H9 (cell line): Measurements from ENCODE around the gene ARL5A. TPM values are rescaled to one million over a fixed set of nuclear protein-coding genes. Genes with fewer than 3 reads are reported as not detected.

Experiments
- DNase-seq: peaks from one replicate; pipeline ENCODE4 v3.0.0-alpha.2; 2017
- H2AFZ ChIP-seq: one replicate; pipeline ENCODE4 v1.6.1; 2013; ENCODE audit warnings: mild to moderate bottlenecking, low read length, control low read depth, moderate library complexity
- H2AK5ac ChIP-seq: 2 replicates; pipeline ENCODE4 v1.6.1; 2013; ENCODE audit warnings: low read length, control low read depth, mixed read lengths; ENCODE audit not compliant: insufficient read length
- H2BK120ac ChIP-seq: one replicate; pipeline ENCODE4 v1.6.1; 2013; ENCODE audit warnings: low read depth, mild to moderate bottlenecking, low read length, control low read depth, inconsistent platforms; ENCODE audit not compliant: poor library complexity, severe bottlenecking
- H2BK12ac ChIP-seq: 2 replicates; pipeline ENCODE4 v1.6.1; 2013; ENCODE audit warnings: low read length, control low read depth, mixed read lengths, low read depth; ENCODE audit not compliant: insufficient read length
- H2BK15ac ChIP-seq: 2 replicates; pipeline ENCODE4 v1.6.1; 2013; ENCODE audit warnings: low read depth, low read length, control low read depth
- H2BK20ac ChIP-seq: one replicate; pipeline ENCODE4 v1.6.1; 2013; ENCODE audit warnings: low read depth, mild to moderate bottlenecking, low read length, control low read depth, inconsistent platforms; ENCODE audit not compliant: poor library complexity, severe bottlenecking
- H2BK5ac ChIP-seq: 2 replicates; pipeline ENCODE4 v1.6.1; 2013; ENCODE audit warnings: low read length, control low read depth, mixed read lengths; ENCODE audit not compliant: insufficient read length
- H3K14ac ChIP-seq: 2 replicates; pipeline ENCODE4 v1.6.1; 2013; ENCODE audit warnings: low read length, control low read depth; ENCODE audit not compliant: insufficient read depth
- H3K18ac ChIP-seq: 2 replicates; pipeline ENCODE4 v1.6.1; 2013; ENCODE audit warnings: low read depth, mild to moderate bottlenecking, mixed read lengths, low read length, control low read depth; ENCODE audit not compliant: insufficient read length
- H3K23ac ChIP-seq: 2 replicates; pipeline ENCODE4 v1.6.1; 2013; ENCODE audit warnings: low read length, control low read depth, mixed read lengths, low read depth; ENCODE audit not compliant: insufficient read length
- H3K23me2 ChIP-seq: 2 replicates; pipeline ENCODE4 v1.6.1; 2013; ENCODE audit warnings: low read depth, mild to moderate bottlenecking, mixed read lengths, low read length, control low read depth; ENCODE audit not compliant: insufficient read length, poor library complexity, severe bottlenecking
- H3K27ac ChIP-seq: 2 replicates; pipeline ENCODE4 v1.5.1; 2013; ENCODE audit warnings: low read length, control low read depth, mixed read lengths, low read depth; ENCODE audit not compliant: insufficient read length
- H3K27me3 ChIP-seq: 2 replicates; pipeline ENCODE4 v1.6.1; 2013; ENCODE audit warnings: low read length, control low read depth, inconsistent platforms; ENCODE audit not compliant: insufficient read depth
- H3K4ac ChIP-seq: 2 replicates; pipeline ENCODE4 v1.6.1; 2013; ENCODE audit warnings: low read depth, mild to moderate bottlenecking, control low read depth, inconsistent platforms, low read length, moderate library complexity
- H3K4me1 ChIP-seq: 2 replicates; pipeline ENCODE4 v1.6.1; 2013; ENCODE audit warnings: low read length, control low read depth, inconsistent platforms; ENCODE audit not compliant: insufficient read depth
- H3K4me2 ChIP-seq: 2 replicates; pipeline ENCODE4 v1.6.1; 2013; ENCODE audit warnings: low read length, control low read depth, mixed read lengths; ENCODE audit not compliant: insufficient read length, insufficient read depth
- H3K56ac ChIP-seq: 2 replicates; pipeline ENCODE4 v1.6.1; 2013; ENCODE audit warnings: low read depth, mild to moderate bottlenecking, mixed read lengths, low read length, control low read depth; ENCODE audit not compliant: insufficient read length
- H3K79me1 ChIP-seq: 2 replicates; pipeline ENCODE4 v1.6.1; 2013; ENCODE audit warnings: low read depth, mild to moderate bottlenecking, moderate library complexity, low read length, control low read depth, inconsistent platforms; ENCODE audit not compliant: insufficient read depth, poor library complexity, severe bottlenecking
- H3K79me2 ChIP-seq: 2 replicates; pipeline ENCODE4 v1.6.1; 2013; ENCODE audit warnings: low read length, control low read depth, inconsistent platforms; ENCODE audit not compliant: insufficient read depth
- H3K9ac ChIP-seq: 2 replicates; pipeline ENCODE4 v1.6.1; 2013; ENCODE audit warnings: low read length, control low read depth, mixed read lengths; ENCODE audit not compliant: insufficient read length; ENCODE audit errors: extremely low read depth
- H3K9me3 ChIP-seq: one replicate; pipeline ENCODE4 v1.6.1; 2013; ENCODE audit warnings: low read depth, low read length, inconsistent platforms; ENCODE audit not compliant: control insufficient read depth
- H3T11ph ChIP-seq: one replicate; pipeline ENCODE4 v1.6.1; 2013; ENCODE audit warnings: mild to moderate bottlenecking, low read length, control low read depth, inconsistent platforms
- H4K20me1 ChIP-seq: one replicate; pipeline ENCODE4 v1.6.1; 2013; ENCODE audit not compliant: control insufficient read depth, insufficient read length, insufficient read depth
- H4K5ac ChIP-seq: 2 replicates; pipeline ENCODE4 v1.6.1; 2013; ENCODE audit warnings: low read depth, mild to moderate bottlenecking, mixed read lengths, low read length, control low read depth; ENCODE audit not compliant: insufficient read length
- H4K8ac ChIP-seq: replicated peaks from 2 replicates; pipeline ENCODE4 v1.6.1; 2013; ENCODE audit warnings: low read length, control low read depth, mixed read lengths, low read depth; ENCODE audit not compliant: insufficient read length
- H4K91ac ChIP-seq: 2 replicates; pipeline ENCODE4 v1.6.1; 2013; ENCODE audit warnings: low read depth, mild to moderate bottlenecking, moderate library complexity, mixed read lengths, low read length, control low read depth; ENCODE audit not compliant: insufficient read length
- H3K27ac Mint-ChIP-seq, 3 experiments: 2 replicates in 2 of 3; 3 replicates in 1 of 3; pipeline ENCODE4 v1.8.0; 2020 to 2021; ENCODE audit warnings: mixed read lengths in 3 of 3, mild to moderate bottlenecking in 1 of 3, moderate library complexity in 1 of 3
- H3K27me3 Mint-ChIP-seq: 2 replicates; pipeline ENCODE4 v1.8.0; 2021; ENCODE audit warnings: low read depth, mild to moderate bottlenecking, moderate library complexity, mixed read lengths
- H3K36me3 Mint-ChIP-seq, 3 experiments: 2 replicates in 2 of 3; 3 replicates in 1 of 3; pipeline ENCODE4 v1.8.0; 2020 to 2021; ENCODE audit warnings: low read depth in 3 of 3, mixed read lengths in 3 of 3; ENCODE audit not compliant: insufficient read depth in 1 of 3
- H3K4me1 Mint-ChIP-seq, 2 experiments: 2 replicates each; pipeline ENCODE4 v1.8.0; 2020; ENCODE audit warnings: mixed read lengths in 2 of 2
- H3K4me3 Mint-ChIP-seq, 2 experiments: 2 replicates in 1 of 2; 3 replicates in 1 of 2; pipeline ENCODE4 v1.8.0; 2020 to 2021; ENCODE audit warnings: mild to moderate bottlenecking in 2 of 2, mixed read lengths in 2 of 2, moderate library complexity in 1 of 2
- H3K9me3 Mint-ChIP-seq, 2 experiments: 2 replicates in 1 of 2; 3 replicates in 1 of 2; pipeline ENCODE4 v1.8.0; 2020; ENCODE audit warnings: mild to moderate bottlenecking in 2 of 2, mixed read lengths in 2 of 2, moderate library complexity in 1 of 2
- WGBS: extraction: QIAGEN DNeasy Blood & Tissue Kit; methylation state at CpG from one replicate; pipeline ENCODE4 v1.1.7; 2013; ENCODE audit warnings: missing lambda C conversion rate, low lambda C conversion rate, mixed read lengths; ENCODE audit not compliant: insufficient read length; ENCODE audit errors: extremely low coverage; 5-methylcytosine and 5-hydroxymethylcytosine counted together
- total RNA-seq: library from RNA; stranded (reverse); gene quantifications from 2 replicates; pipeline ENCODE4 v1.2.1, GENCODE V29; 2021
- TF ChIP-seq, protein P1 (sequence below): fragments of 200-600 bp; sonication (generic); conservative IDR thresholded peaks from 3 replicates; pipeline ENCODE4 v1.8.0; 2021; ENCODE audit warnings: antibody characterized with exemption, mild to moderate bottlenecking

ARL5A gene
- total RNA-seq, 1 experiment from 2014 or later, result 66.7 TPM

- Histone ChIP-seq H2BK5ac (no peak overlapping the region), H3K9ac (no peak overlapping the region), H2BK120ac (no peak overlapping the region), H3K23ac (no peak overlapping the region), H3T11ph (no peak overlapping the region), H3K27ac (no peak overlapping the region), H3K4me1 (no peaks in the 10 kb centered on the region), H2BK12ac (no peak overlapping the region), H3K27me3 (no peaks in the 10 kb centered on the region), H2AK5ac (no peak overlapping the region), H3K4me2 (no peak overlapping the region), H3K23me2 (no peaks in the 10 kb centered on the region), H3K56ac (no peak overlapping the region), H3K9me3 (no peaks in the 10 kb centered on the region), H2BK20ac (no peak overlapping the region), H4K5ac (no peak overlapping the region), H2AFZ (no peak overlapping the region), H3K79me1 (no peaks in the 10 kb centered on the region), H2BK15ac (no peak overlapping the region), H4K91ac (no peak overlapping the region), H3K79me2 (no peaks in the 10 kb centered on the region), H3K4ac (no peak overlapping the region), H4K8ac (no peak overlapping the region), H3K18ac (no peak overlapping the region), H4K20me1 (no peaks in the 10 kb centered on the region), H3K14ac (no peak overlapping the region)
- no peak for DNase-seq
- Mint-ChIP-seq H3K36me3 (no peaks in the 10 kb centered on the region), H3K27me3 (no peaks in the 10 kb centered on the region), H3K9me3 (no peaks in the 10 kb centered on the region), H3K4me1 (no peaks in the 10 kb centered on the region), H3K4me3 (no peak overlapping the region), H3K27ac (no peak overlapping the region)
- no CpG with 5 or more reads among the region's 6 CpGs for WGBS
- TF ChIP-seq, protein P1, sequence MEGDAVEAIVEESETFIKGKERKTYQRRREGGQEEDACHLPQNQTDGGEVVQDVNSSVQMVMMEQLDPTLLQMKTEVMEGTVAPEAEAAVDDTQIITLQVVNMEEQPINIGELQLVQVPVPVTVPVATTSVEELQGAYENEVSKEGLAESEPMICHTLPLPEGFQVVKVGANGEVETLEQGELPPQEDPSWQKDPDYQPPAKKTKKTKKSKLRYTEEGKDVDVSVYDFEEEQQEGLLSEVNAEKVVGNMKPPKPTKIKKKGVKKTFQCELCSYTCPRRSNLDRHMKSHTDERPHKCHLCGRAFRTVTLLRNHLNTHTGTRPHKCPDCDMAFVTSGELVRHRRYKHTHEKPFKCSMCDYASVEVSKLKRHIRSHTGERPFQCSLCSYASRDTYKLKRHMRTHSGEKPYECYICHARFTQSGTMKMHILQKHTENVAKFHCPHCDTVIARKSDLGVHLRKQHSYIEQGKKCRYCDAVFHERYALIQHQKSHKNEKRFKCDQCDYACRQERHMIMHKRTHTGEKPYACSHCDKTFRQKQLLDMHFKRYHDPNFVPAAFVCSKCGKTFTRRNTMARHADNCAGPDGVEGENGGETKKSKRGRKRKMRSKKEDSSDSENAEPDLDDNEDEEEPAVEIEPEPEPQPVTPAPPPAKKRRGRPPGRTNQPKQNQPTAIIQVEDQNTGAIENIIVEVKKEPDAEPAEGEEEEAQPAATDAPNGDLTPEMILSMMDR, result no peak
These were observed 16.1 kb upstream of the ARL5A start for GRCh38 chr2:151844211-151844896.
